H9 (cell line): ENCODE measurements around the gene PAPOLG. TPM values are rescaled to one million over a fixed set of nuclear protein-coding genes. Genes with fewer than 3 reads are reported as not detected.

Experiments
- DNase-seq: peaks from one replicate; pipeline ENCODE4 v3.0.0-alpha.2; 2017
- H2AFZ ChIP-seq: one replicate; pipeline ENCODE4 v1.6.1; 2013; ENCODE audit warnings: mild to moderate bottlenecking, low read length, control low read depth, moderate library complexity
- H2AK5ac ChIP-seq: 2 replicates; pipeline ENCODE4 v1.6.1; 2013; ENCODE audit warnings: low read length, control low read depth, mixed read lengths; ENCODE audit not compliant: insufficient read length
- H2BK120ac ChIP-seq: one replicate; pipeline ENCODE4 v1.6.1; 2013; ENCODE audit warnings: low read depth, mild to moderate bottlenecking, low read length, control low read depth, inconsistent platforms; ENCODE audit not compliant: poor library complexity, severe bottlenecking
- H2BK12ac ChIP-seq: 2 replicates; pipeline ENCODE4 v1.6.1; 2013; ENCODE audit warnings: low read length, control low read depth, mixed read lengths, low read depth; ENCODE audit not compliant: insufficient read length
- H2BK15ac ChIP-seq: 2 replicates; pipeline ENCODE4 v1.6.1; 2013; ENCODE audit warnings: low read depth, low read length, control low read depth
- H2BK20ac ChIP-seq: one replicate; pipeline ENCODE4 v1.6.1; 2013; ENCODE audit warnings: low read depth, mild to moderate bottlenecking, low read length, control low read depth, inconsistent platforms; ENCODE audit not compliant: poor library complexity, severe bottlenecking
- H2BK5ac ChIP-seq: 2 replicates; pipeline ENCODE4 v1.6.1; 2013; ENCODE audit warnings: low read length, control low read depth, mixed read lengths; ENCODE audit not compliant: insufficient read length
- H3K14ac ChIP-seq: 2 replicates; pipeline ENCODE4 v1.6.1; 2013; ENCODE audit warnings: low read length, control low read depth; ENCODE audit not compliant: insufficient read depth
- H3K18ac ChIP-seq: 2 replicates; pipeline ENCODE4 v1.6.1; 2013; ENCODE audit warnings: low read depth, mild to moderate bottlenecking, mixed read lengths, low read length, control low read depth; ENCODE audit not compliant: insufficient read length
- H3K23ac ChIP-seq: 2 replicates; pipeline ENCODE4 v1.6.1; 2013; ENCODE audit warnings: low read length, control low read depth, mixed read lengths, low read depth; ENCODE audit not compliant: insufficient read length
- H3K23me2 ChIP-seq: 2 replicates; pipeline ENCODE4 v1.6.1; 2013; ENCODE audit warnings: low read depth, mild to moderate bottlenecking, mixed read lengths, low read length, control low read depth; ENCODE audit not compliant: insufficient read length, poor library complexity, severe bottlenecking
- H3K27ac ChIP-seq: 2 replicates; pipeline ENCODE4 v1.5.1; 2013; ENCODE audit warnings: low read length, control low read depth, mixed read lengths, low read depth; ENCODE audit not compliant: insufficient read length
- H3K27me3 ChIP-seq: 2 replicates; pipeline ENCODE4 v1.6.1; 2013; ENCODE audit warnings: low read length, control low read depth, inconsistent platforms; ENCODE audit not compliant: insufficient read depth
- H3K4ac ChIP-seq: 2 replicates; pipeline ENCODE4 v1.6.1; 2013; ENCODE audit warnings: low read depth, mild to moderate bottlenecking, control low read depth, inconsistent platforms, low read length, moderate library complexity
- H3K4me1 ChIP-seq: 2 replicates; pipeline ENCODE4 v1.6.1; 2013; ENCODE audit warnings: low read length, control low read depth, inconsistent platforms; ENCODE audit not compliant: insufficient read depth
- H3K4me2 ChIP-seq: 2 replicates; pipeline ENCODE4 v1.6.1; 2013; ENCODE audit warnings: low read length, control low read depth, mixed read lengths; ENCODE audit not compliant: insufficient read length, insufficient read depth
- H3K56ac ChIP-seq: 2 replicates; pipeline ENCODE4 v1.6.1; 2013; ENCODE audit warnings: low read depth, mild to moderate bottlenecking, mixed read lengths, low read length, control low read depth; ENCODE audit not compliant: insufficient read length
- H3K79me1 ChIP-seq: 2 replicates; pipeline ENCODE4 v1.6.1; 2013; ENCODE audit warnings: low read depth, mild to moderate bottlenecking, moderate library complexity, low read length, control low read depth, inconsistent platforms; ENCODE audit not compliant: insufficient read depth, poor library complexity, severe bottlenecking
- H3K79me2 ChIP-seq: 2 replicates; pipeline ENCODE4 v1.6.1; 2013; ENCODE audit warnings: low read length, control low read depth, inconsistent platforms; ENCODE audit not compliant: insufficient read depth
- H3K9ac ChIP-seq: 2 replicates; pipeline ENCODE4 v1.6.1; 2013; ENCODE audit warnings: low read length, control low read depth, mixed read lengths; ENCODE audit not compliant: insufficient read length; ENCODE audit errors: extremely low read depth
- H3K9me3 ChIP-seq: one replicate; pipeline ENCODE4 v1.6.1; 2013; ENCODE audit warnings: low read depth, low read length, inconsistent platforms; ENCODE audit not compliant: control insufficient read depth
- H3T11ph ChIP-seq: one replicate; pipeline ENCODE4 v1.6.1; 2013; ENCODE audit warnings: mild to moderate bottlenecking, low read length, control low read depth, inconsistent platforms
- H4K20me1 ChIP-seq: one replicate; pipeline ENCODE4 v1.6.1; 2013; ENCODE audit not compliant: control insufficient read depth, insufficient read length, insufficient read depth
- H4K5ac ChIP-seq: 2 replicates; pipeline ENCODE4 v1.6.1; 2013; ENCODE audit warnings: low read depth, mild to moderate bottlenecking, mixed read lengths, low read length, control low read depth; ENCODE audit not compliant: insufficient read length
- H4K8ac ChIP-seq: replicated peaks from 2 replicates; pipeline ENCODE4 v1.6.1; 2013; ENCODE audit warnings: low read length, control low read depth, mixed read lengths, low read depth; ENCODE audit not compliant: insufficient read length
- H4K91ac ChIP-seq: 2 replicates; pipeline ENCODE4 v1.6.1; 2013; ENCODE audit warnings: low read depth, mild to moderate bottlenecking, moderate library complexity, mixed read lengths, low read length, control low read depth; ENCODE audit not compliant: insufficient read length
- H3K27ac Mint-ChIP-seq, 3 experiments: 2 replicates in 2 of 3; 3 replicates in 1 of 3; pipeline ENCODE4 v1.8.0; 2020 to 2021; ENCODE audit warnings: mixed read lengths in 3 of 3, mild to moderate bottlenecking in 1 of 3, moderate library complexity in 1 of 3
- H3K27me3 Mint-ChIP-seq: 2 replicates; pipeline ENCODE4 v1.8.0; 2021; ENCODE audit warnings: low read depth, mild to moderate bottlenecking, moderate library complexity, mixed read lengths
- H3K36me3 Mint-ChIP-seq, 3 experiments: 2 replicates in 2 of 3; 3 replicates in 1 of 3; pipeline ENCODE4 v1.8.0; 2020 to 2021; ENCODE audit warnings: low read depth in 3 of 3, mixed read lengths in 3 of 3; ENCODE audit not compliant: insufficient read depth in 1 of 3
- H3K4me1 Mint-ChIP-seq, 2 experiments: 2 replicates each; pipeline ENCODE4 v1.8.0; 2020; ENCODE audit warnings: mixed read lengths in 2 of 2
- H3K4me3 Mint-ChIP-seq, 2 experiments: 2 replicates in 1 of 2; 3 replicates in 1 of 2; pipeline ENCODE4 v1.8.0; 2020 to 2021; ENCODE audit warnings: mild to moderate bottlenecking in 2 of 2, mixed read lengths in 2 of 2, moderate library complexity in 1 of 2
- H3K9me3 Mint-ChIP-seq, 2 experiments: 2 replicates in 1 of 2; 3 replicates in 1 of 2; pipeline ENCODE4 v1.8.0; 2020; ENCODE audit warnings: mild to moderate bottlenecking in 2 of 2, mixed read lengths in 2 of 2, moderate library complexity in 1 of 2
- WGBS: extraction: QIAGEN DNeasy Blood & Tissue Kit; methylation state at CpG from one replicate; pipeline ENCODE4 v1.1.7; 2013; ENCODE audit warnings: missing lambda C conversion rate, low lambda C conversion rate, mixed read lengths; ENCODE audit not compliant: insufficient read length; ENCODE audit errors: extremely low coverage; 5-methylcytosine and 5-hydroxymethylcytosine counted together
- total RNA-seq: library from RNA; stranded (reverse); gene quantifications from 2 replicates; pipeline ENCODE4 v1.2.1, GENCODE V29; 2021
- TF ChIP-seq, protein P1 (sequence below): fragments of 200-600 bp; sonication (generic); conservative IDR thresholded peaks from 3 replicates; pipeline ENCODE4 v1.8.0; 2021; ENCODE audit warnings: antibody characterized with exemption, mild to moderate bottlenecking

PAPOLG gene
- total RNA-seq, 1 experiment from 2014 or later = 19.2 TPM

DNA sequence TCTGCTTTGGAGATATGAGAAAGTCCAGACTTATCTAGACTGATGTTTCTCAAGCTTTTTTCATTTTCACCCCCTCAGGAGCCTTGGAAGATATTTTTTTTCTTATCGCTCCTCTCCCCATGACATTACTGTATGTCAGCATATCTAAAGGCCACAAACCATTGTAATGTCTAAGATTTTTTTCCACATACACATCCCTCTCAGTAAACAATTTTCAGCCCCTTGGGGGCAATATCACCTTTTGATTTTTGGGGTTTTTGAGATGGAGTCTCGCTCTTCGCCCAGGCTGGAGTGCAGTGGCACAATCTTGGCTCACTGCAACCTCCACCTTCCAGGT is 65.0 kb downstream of the PAPOLG start:
- Histone ChIP-seq H3K23ac (no peak overlapping the region), H2BK12ac (no peak overlapping the region), H3K56ac (no peak overlapping the region), H4K8ac (no peak overlapping the region), H3K9me3 (no peaks in the 10 kb centered on the region), H4K20me1 (no peaks in the 10 kb centered on the region), H2BK5ac (no peak overlapping the region), H2BK20ac (no peak overlapping the region), H3K14ac (no peak overlapping the region), H3T11ph (no peak overlapping the region), H4K5ac (no peak overlapping the region), H2BK120ac (no peak overlapping the region), H3K18ac (no peak overlapping the region), H2AFZ (no peak overlapping the region), H2AK5ac (no peak overlapping the region), H3K27me3 (no peaks in the 10 kb centered on the region), H4K91ac (no peak overlapping the region), H3K4me1 (no peaks in the 10 kb centered on the region), H3K4ac (no peak overlapping the region), H3K79me2 (0 out of 2 replicates have a peak, but pooled peaks cover under 1% of the 10 kb centered on the region), H3K9ac (no peak overlapping the region), H3K79me1 (no peaks in the 10 kb centered on the region), H3K4me2 (no peak overlapping the region), H3K27ac (no peak overlapping the region), H2BK15ac (no peak overlapping the region), H3K23me2 (peaks cover 1% of the 10 kb centered on the region)
- no peaks in the 10 kb centered on the region for H3K36me3 Mint-ChIP-seq
- H3K27ac Mint-ChIP-seq = no peak overlapping the region
- DNase-seq = no peak
- TF ChIP-seq, protein P1, sequence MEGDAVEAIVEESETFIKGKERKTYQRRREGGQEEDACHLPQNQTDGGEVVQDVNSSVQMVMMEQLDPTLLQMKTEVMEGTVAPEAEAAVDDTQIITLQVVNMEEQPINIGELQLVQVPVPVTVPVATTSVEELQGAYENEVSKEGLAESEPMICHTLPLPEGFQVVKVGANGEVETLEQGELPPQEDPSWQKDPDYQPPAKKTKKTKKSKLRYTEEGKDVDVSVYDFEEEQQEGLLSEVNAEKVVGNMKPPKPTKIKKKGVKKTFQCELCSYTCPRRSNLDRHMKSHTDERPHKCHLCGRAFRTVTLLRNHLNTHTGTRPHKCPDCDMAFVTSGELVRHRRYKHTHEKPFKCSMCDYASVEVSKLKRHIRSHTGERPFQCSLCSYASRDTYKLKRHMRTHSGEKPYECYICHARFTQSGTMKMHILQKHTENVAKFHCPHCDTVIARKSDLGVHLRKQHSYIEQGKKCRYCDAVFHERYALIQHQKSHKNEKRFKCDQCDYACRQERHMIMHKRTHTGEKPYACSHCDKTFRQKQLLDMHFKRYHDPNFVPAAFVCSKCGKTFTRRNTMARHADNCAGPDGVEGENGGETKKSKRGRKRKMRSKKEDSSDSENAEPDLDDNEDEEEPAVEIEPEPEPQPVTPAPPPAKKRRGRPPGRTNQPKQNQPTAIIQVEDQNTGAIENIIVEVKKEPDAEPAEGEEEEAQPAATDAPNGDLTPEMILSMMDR = no peak
- no peaks in the 10 kb centered on the region for H3K9me3 Mint-ChIP-seq
- no CpG with 5 or more reads among the region's 3 CpGs for WGBS
- H3K4me3 Mint-ChIP-seq = no peak overlapping the region
- H3K27me3 Mint-ChIP-seq = peaks cover 14% of the 10 kb centered on the region
- peaks cover 4 to 5% of the 10 kb centered on the region in 2 experiments; a peak in 1 of 4 replicates for H3K4me1 Mint-ChIP-seq
